SU-DHL-6 (cell line): ENCODE data around the gene DACH1.

Source experiments
- EZH2phosphoT487 ChIP-seq: fragments of 200-600 bp; sonication (generic), shearing (Covaris generic); conservative IDR thresholded peaks from 2 replicates; pipeline ENCODE4 v1.6.1; 2018; ENCODE audit warnings: mild to moderate bottlenecking, antibody characterized with exemption, low read length, moderate library complexity, mixed read lengths
- TF ChIP-seq, protein P1 (sequence below): fragments of 200-600 bp; sonication (generic); IDR thresholded peaks from one replicate; pipeline ENCODE4 v1.5.1; 2017; ENCODE audit warnings: antibody characterized with exemption, mild to moderate bottlenecking, low read length, moderate library complexity; ENCODE audit not compliant: insufficient read depth, poor library complexity, severe bottlenecking

DNA sequence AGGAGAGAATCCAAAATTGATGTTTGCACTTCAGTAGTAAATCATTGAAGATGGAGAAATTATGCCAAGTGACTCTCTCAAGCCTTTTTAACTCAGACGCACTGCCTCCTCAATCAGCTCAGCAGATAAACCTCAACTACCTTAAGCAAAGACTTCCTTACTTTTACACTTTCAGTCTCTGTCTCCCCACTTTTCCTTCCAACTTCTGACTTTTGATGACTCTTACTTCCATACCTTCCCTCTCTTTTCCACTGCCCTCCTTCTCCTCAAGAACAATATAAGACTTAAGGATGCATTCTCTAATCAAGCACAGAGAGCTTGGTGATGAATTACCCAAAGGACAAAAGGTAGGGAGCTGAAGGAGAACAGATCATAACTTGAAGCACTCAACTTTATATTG lies 4.8 kb upstream of the DACH1 start:
- TF ChIP-seq, protein P1, sequence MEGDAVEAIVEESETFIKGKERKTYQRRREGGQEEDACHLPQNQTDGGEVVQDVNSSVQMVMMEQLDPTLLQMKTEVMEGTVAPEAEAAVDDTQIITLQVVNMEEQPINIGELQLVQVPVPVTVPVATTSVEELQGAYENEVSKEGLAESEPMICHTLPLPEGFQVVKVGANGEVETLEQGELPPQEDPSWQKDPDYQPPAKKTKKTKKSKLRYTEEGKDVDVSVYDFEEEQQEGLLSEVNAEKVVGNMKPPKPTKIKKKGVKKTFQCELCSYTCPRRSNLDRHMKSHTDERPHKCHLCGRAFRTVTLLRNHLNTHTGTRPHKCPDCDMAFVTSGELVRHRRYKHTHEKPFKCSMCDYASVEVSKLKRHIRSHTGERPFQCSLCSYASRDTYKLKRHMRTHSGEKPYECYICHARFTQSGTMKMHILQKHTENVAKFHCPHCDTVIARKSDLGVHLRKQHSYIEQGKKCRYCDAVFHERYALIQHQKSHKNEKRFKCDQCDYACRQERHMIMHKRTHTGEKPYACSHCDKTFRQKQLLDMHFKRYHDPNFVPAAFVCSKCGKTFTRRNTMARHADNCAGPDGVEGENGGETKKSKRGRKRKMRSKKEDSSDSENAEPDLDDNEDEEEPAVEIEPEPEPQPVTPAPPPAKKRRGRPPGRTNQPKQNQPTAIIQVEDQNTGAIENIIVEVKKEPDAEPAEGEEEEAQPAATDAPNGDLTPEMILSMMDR: no peak
- no peak for TF ChIP-seq EZH2phosphoT487
